ENCODE measurements around the gene MKS1. TPM values are rescaled to one million over a fixed set of nuclear protein-coding genes. Genes with fewer than 3 reads are reported as not detected.

The MKS1 gene
- total RNA-seq, 1 donor from 2014 or later, result 27.8 TPM

DNA sequence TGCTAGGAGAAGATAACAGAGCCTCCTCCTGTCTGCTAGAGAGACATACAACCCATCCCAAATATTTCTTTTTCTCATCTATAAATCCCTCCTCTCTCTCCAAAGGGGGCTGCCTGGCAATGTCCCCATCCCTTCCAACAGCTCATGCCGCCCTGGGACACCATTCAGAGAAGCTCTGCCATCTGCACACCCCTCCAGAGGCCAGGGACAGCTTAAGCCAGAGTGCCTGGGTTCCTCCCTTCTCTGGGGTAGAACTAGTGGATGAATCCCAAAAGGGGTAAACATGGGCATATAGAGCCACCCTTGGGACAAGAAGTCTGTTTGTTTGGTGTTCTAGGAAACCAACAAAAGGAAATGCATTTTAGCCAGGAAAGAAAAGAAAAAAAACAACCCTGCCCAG is 16.8 kb upstream of the MKS1 start:
- Mint-ChIP-seq H3K4me1 (ENCODE audit: unreplicated experiment) (peaks cover 5% of the 10 kb centered on the region), H3K9me3 (ENCODE audit: unreplicated experiment) (no peaks in the 10 kb centered on the region), H3K36me3 (ENCODE audit: low read depth, unreplicated experiment) (no peaks in the 10 kb centered on the region), H3K27me3 (ENCODE audit: unreplicated experiment) (no peaks in the 10 kb centered on the region), H3K27ac (ENCODE audit: unreplicated experiment) (no peak overlapping the region), H3K4me3 (ENCODE audit: unreplicated experiment) (no peak overlapping the region)
- DNase-seq (ENCODE audit: low spot score), result no peak
- TF ChIP-seq, protein P1, sequence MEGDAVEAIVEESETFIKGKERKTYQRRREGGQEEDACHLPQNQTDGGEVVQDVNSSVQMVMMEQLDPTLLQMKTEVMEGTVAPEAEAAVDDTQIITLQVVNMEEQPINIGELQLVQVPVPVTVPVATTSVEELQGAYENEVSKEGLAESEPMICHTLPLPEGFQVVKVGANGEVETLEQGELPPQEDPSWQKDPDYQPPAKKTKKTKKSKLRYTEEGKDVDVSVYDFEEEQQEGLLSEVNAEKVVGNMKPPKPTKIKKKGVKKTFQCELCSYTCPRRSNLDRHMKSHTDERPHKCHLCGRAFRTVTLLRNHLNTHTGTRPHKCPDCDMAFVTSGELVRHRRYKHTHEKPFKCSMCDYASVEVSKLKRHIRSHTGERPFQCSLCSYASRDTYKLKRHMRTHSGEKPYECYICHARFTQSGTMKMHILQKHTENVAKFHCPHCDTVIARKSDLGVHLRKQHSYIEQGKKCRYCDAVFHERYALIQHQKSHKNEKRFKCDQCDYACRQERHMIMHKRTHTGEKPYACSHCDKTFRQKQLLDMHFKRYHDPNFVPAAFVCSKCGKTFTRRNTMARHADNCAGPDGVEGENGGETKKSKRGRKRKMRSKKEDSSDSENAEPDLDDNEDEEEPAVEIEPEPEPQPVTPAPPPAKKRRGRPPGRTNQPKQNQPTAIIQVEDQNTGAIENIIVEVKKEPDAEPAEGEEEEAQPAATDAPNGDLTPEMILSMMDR (IDR thresholded peaks at IDR 0.05; ENCODE audit: unreplicated experiment), result no peak

DNA sequence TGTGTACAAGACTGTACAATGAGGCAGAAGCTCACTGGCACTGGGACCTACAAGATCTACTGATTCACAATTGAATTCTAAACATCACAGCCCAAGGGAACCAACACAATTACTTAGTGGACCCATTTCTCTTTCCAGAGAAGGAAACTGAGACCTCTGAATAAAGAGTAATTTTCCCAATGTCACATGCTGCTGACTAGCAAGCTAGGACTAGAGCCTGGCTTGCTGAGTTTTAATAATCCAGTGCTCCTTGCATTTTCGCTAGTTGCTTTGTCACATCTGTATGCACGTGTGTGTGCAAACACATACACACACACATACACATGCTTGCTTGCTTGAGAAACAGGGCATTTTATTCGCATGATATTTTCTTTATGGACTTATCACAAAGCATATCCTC is 15.5 kb upstream of the MKS1 start:
- no peaks in the 10 kb centered on the region for H3K9me3 Mint-ChIP-seq (ENCODE audit: unreplicated experiment)
- H3K27me3 Mint-ChIP-seq (ENCODE audit: unreplicated experiment), result no peaks in the 10 kb centered on the region
- no peak overlapping the region for H3K27ac Mint-ChIP-seq (ENCODE audit: unreplicated experiment)
- TF ChIP-seq, protein P1 (IDR thresholded peaks at IDR 0.05; ENCODE audit: unreplicated experiment), result no peak
- H3K4me3 Mint-ChIP-seq (ENCODE audit: unreplicated experiment), result no peak overlapping the region
- no peaks in the 10 kb centered on the region for H3K36me3 Mint-ChIP-seq (ENCODE audit: low read depth, unreplicated experiment)
- no peak for DNase-seq (ENCODE audit: low spot score)
- peaks cover 5% of the 10 kb centered on the region for H3K4me1 Mint-ChIP-seq (ENCODE audit: unreplicated experiment)

DNA sequence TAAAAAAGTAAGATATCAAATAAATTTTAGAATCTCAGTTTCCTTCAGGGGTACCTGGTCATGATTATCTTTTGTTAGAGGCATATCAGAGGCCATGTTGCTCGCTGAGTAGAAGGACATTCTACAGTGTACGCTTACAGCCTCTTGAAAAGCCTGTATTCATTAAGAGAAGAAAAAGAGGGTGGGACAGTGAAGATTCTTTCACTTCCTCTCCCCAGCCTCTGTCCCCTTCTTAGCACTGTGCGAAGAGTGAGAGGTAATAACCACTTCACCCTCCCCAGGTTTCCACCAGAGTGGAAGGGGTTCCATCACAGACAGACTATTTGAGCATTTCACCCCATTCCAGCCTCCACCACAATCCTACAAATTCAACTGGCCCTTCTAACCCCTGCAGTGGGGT is 14.5 kb upstream of the MKS1 start:
- H3K4me1 Mint-ChIP-seq (ENCODE audit: unreplicated experiment), result peaks cover 5% of the 10 kb centered on the region
- no peak for DNase-seq (ENCODE audit: low spot score)
- no peak overlapping the region for H3K27ac Mint-ChIP-seq (ENCODE audit: unreplicated experiment)
- H3K9me3 Mint-ChIP-seq (ENCODE audit: unreplicated experiment), result no peaks in the 10 kb centered on the region
- no peaks in the 10 kb centered on the region for H3K36me3 Mint-ChIP-seq (ENCODE audit: low read depth, unreplicated experiment)
- peaks cover 3% of the 10 kb centered on the region for H3K27me3 Mint-ChIP-seq (ENCODE audit: unreplicated experiment)
- no peak overlapping the region for H3K4me3 Mint-ChIP-seq (ENCODE audit: unreplicated experiment)
- TF ChIP-seq, protein P1 (IDR thresholded peaks at IDR 0.05; ENCODE audit: unreplicated experiment), result no peak

DNA sequence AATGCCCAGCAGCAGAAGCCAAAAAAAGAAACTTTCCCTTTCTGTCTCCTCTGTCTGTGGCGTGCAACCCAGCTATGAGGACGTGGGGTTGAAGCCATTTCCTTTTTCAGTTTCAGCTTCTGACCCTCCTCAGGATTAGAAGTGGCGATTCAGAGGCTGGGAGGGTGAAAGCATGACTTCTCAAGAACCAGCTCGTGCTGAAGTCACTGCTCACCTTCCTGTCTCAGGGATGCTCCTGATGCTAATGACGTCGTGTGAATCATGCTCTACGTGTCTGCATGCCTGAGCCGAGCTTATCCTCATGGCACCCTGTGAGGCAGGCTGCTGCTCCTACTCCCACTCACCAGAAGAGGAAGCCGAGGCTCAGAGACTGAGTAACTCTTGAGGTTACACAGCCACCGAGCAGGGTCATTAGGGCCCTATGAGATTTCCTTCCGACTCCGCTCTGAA is 13.7 kb upstream of the MKS1 start:
- no peak overlapping the region for H3K4me3 Mint-ChIP-seq (ENCODE audit: unreplicated experiment)
- H3K36me3 Mint-ChIP-seq (ENCODE audit: low read depth, unreplicated experiment), result no peaks in the 10 kb centered on the region
- peaks cover 5% of the 10 kb centered on the region for H3K4me1 Mint-ChIP-seq (ENCODE audit: unreplicated experiment)
- peaks cover 3% of the 10 kb centered on the region for H3K27me3 Mint-ChIP-seq (ENCODE audit: unreplicated experiment)
- H3K9me3 Mint-ChIP-seq (ENCODE audit: unreplicated experiment), result no peaks in the 10 kb centered on the region
- H3K27ac Mint-ChIP-seq (ENCODE audit: unreplicated experiment), result no peak overlapping the region
- TF ChIP-seq, protein P1 (IDR thresholded peaks at IDR 0.05; ENCODE audit: unreplicated experiment), result no peak
- no peak for DNase-seq (ENCODE audit: low spot score)

DNA sequence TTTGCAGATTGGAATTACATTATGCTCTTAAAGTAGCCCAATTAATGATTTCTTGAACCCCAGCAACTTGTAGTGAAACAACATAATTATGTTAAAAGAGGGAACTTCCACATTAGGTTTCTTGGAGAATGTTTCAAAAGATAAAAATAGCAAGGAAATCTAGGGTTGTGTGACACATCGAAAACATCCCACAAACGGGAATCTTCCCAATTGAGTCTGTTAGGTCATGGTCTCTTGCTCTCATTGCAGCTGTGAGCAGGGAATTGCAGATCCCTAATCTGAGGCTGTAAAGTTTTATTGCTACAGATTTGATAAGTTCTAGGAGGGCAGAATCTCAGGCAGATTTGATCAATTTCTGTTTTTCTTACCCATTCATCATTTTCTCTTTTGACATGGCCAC is 12.6 kb upstream of the MKS1 start:
- TF ChIP-seq, protein P1 (IDR thresholded peaks at IDR 0.05; ENCODE audit: unreplicated experiment), result no peak
- Mint-ChIP-seq H3K36me3 (ENCODE audit: low read depth, unreplicated experiment) (no peaks in the 10 kb centered on the region), H3K27ac (ENCODE audit: unreplicated experiment) (no peak overlapping the region), H3K4me1 (ENCODE audit: unreplicated experiment) (peaks cover 5% of the 10 kb centered on the region), H3K4me3 (ENCODE audit: unreplicated experiment) (no peak overlapping the region), H3K9me3 (ENCODE audit: unreplicated experiment) (no peaks in the 10 kb centered on the region), H3K27me3 (ENCODE audit: unreplicated experiment) (peaks cover 3% of the 10 kb centered on the region)
- no peak for DNase-seq (ENCODE audit: low spot score)

Measured in endothelial cell (in vitro differentiated cells).